Measurements from ENCODE around the gene ASB16. TPM values are rescaled to one million over a fixed set of nuclear protein-coding genes. Genes with fewer than 3 reads are reported as not detected.

ASB16 gene
- total RNA-seq, 2 experiments from 2014 or later, result 0.30 to 0.44 TPM

- no peak overlapping the region for H2AFZ ChIP-seq (ENCODE audit: low read length)
- H3K4me3 ChIP-seq (ENCODE audit: low read depth, low read length, poor library complexity, severe bottlenecking), result no peak overlapping the region
- DNase-seq (ENCODE audit: low spot score), result no peak
- no peaks in the 10 kb centered on the region for H3K9me2 ChIP-seq (ENCODE audit: insufficient read depth, low read length)
- ChIA-PET CTCF (ENCODE audit: unreplicated experiment) (no interaction called here), POLR2A (no interaction called here)
- H3K4me1 ChIP-seq (ENCODE audit: insufficient read depth, low read length, poor library complexity, severe bottlenecking), result no peaks in the 10 kb centered on the region
- peaks cover 16% of the 10 kb centered on the region; the same call in 1 of the 2 replicates for H3K79me2 ChIP-seq (ENCODE audit: insufficient read depth, low read depth, low read length)
- H3K36me3 ChIP-seq (ENCODE audit: insufficient read depth, low read length), result peaks cover 61% of the 10 kb centered on the region
- intact Hi-C loops (cut with micrococcal nuclease; ENCODE audit: unreplicated experiment), result no loop called here
- no peak overlapping the region for H3K27ac ChIP-seq (ENCODE audit: low read depth, low read length, poor library complexity, severe bottlenecking)
- H4K20me1 ChIP-seq (ENCODE audit: insufficient read depth, low read length), result no peaks in the 10 kb centered on the region
- no TSS peak for BruUV-seq (replicated peaks)
- H3K4me2 ChIP-seq (ENCODE audit: low read length), result no peak overlapping the region
- H3K9me3 ChIP-seq (ENCODE audit: low read length), result no peaks in the 10 kb centered on the region
- no peak for TF ChIP-seq EZH2phosphoT487 (IDR thresholded peaks at IDR 0.05; ENCODE audit: borderline replicate concordance, low read depth, low read length)
- TF ChIP-seq CTCF (conservative IDR thresholded peaks at IDR 0.05; ENCODE audit: low read length), result no peak
These were observed 7.6 kb downstream of the ASB16 start for GRCh38 chr17:44178133-44178532.

- intact Hi-C loops (cut with micrococcal nuclease; ENCODE audit: unreplicated experiment), result no loop called here
These were observed 12.5 kb downstream of the ASB16 start for GRCh38 chr17:44183024-44183423.

More at GRCh38 chr17:44183024-44183423, 12.5 kb downstream of the ASB16 start:
- no TSS peak for BruUV-seq (replicated peaks)
- POLR2A ChIA-PET, result no interaction called here
- Histone ChIP-seq H3K79me2 (ENCODE audit: insufficient read depth, low read depth, low read length) (peaks cover 57% of the 10 kb centered on the region), H3K9me3 (ENCODE audit: low read length) (no peaks in the 10 kb centered on the region), H4K20me1 (ENCODE audit: insufficient read depth, low read length) (peaks cover 18% of the 10 kb centered on the region), H3K9me2 (ENCODE audit: insufficient read depth, low read length) (no peaks in the 10 kb centered on the region), H2AFZ (ENCODE audit: low read length) (no peak overlapping the region), H3K4me1 (ENCODE audit: insufficient read depth, low read length, poor library complexity, severe bottlenecking) (peaks cover 24% of the 10 kb centered on the region), H3K4me3 (ENCODE audit: low read depth, low read length, poor library complexity, severe bottlenecking) (no peak overlapping the region), H3K36me3 (ENCODE audit: insufficient read depth, low read length) (peaks cover 41% of the 10 kb centered on the region), H3K27ac (ENCODE audit: low read depth, low read length, poor library complexity, severe bottlenecking) (no peak overlapping the region), H3K4me2 (ENCODE audit: low read length) (no peak overlapping the region)
- no peak for DNase-seq (ENCODE audit: low spot score)
- CTCF ChIA-PET (ENCODE audit: unreplicated experiment), result no interaction called here
- TF ChIP-seq EZH2phosphoT487 (IDR thresholded peaks at IDR 0.05; ENCODE audit: borderline replicate concordance, low read depth, low read length) (no peak), CTCF (conservative IDR thresholded peaks at IDR 0.05; ENCODE audit: low read length) (no peak)
